GM21786 (cell line): ENCODE measurements around the gene EHD4.

ENCODE experiments used
- ATAC-seq: cut with Tn5 transposase; IDR thresholded peaks from one replicate; pipeline ENCODE4 v1.9.1; 2021; ENCODE audit not compliant: unreplicated experiment

The EHD4 gene

GRCh38 chr15:41995476-41995855 is 23.1 kb upstream of the EHD4 start:
- no peak for ATAC-seq

GRCh38 chr15:41994772-41995475 is 22.6 kb upstream of the EHD4 start:
- ATAC-seq, result no peak

GRCh38 chr15:41994171-41994650 is 21.9 kb upstream of the EHD4 start:
- ATAC-seq, result no peak

GRCh38 chr15:41993472-41994170 is 21.3 kb upstream of the EHD4 start:
- no peak for ATAC-seq

GRCh38 chr15:41992803-41993190 is 20.4 kb upstream of the EHD4 start:
- no peak for ATAC-seq

- no peak for ATAC-seq
These were observed 19.9 kb upstream of the EHD4 start for GRCh38 chr15:41992151-41992802.

GRCh38 chr15:41990691-41991090 is 18.3 kb upstream of the EHD4 start:
- ATAC-seq, result no peak

GRCh38 chr15:41990243-41990605 is 17.9 kb upstream of the EHD4 start:
- ATAC-seq, result no peak

- no peak for ATAC-seq
These were observed 17.4 kb upstream of the EHD4 start for GRCh38 chr15:41989573-41990242.

- ATAC-seq, result no peak
These were observed 16.7 kb upstream of the EHD4 start for GRCh38 chr15:41988896-41989572.

- ATAC-seq, result no peak
These were observed 15.5 kb upstream of the EHD4 start for GRCh38 chr15:41987925-41988275.

- ATAC-seq, result no peak
These were observed 15.0 kb upstream of the EHD4 start for GRCh38 chr15:41987246-41987924.

- no peak for ATAC-seq
These were observed 13.1 kb upstream of the EHD4 start for GRCh38 chr15:41985236-41986160.

GRCh38 chr15:41984622-41985021 is 12.3 kb upstream of the EHD4 start:
- no peak for ATAC-seq

GRCh38 chr15:41983621-41984571 is 11.5 kb upstream of the EHD4 start:
- ATAC-seq, result no peak

GRCh38 chr15:41983221-41983620 is 10.9 kb upstream of the EHD4 start:
- ATAC-seq, result no peak

GRCh38 chr15:41982133-41982930 is 10.0 kb upstream of the EHD4 start:
- no peak for ATAC-seq
